Hepatocyte (in vitro differentiated cells): Measurements from ENCODE around the gene FBXO39.

Experiments used
- EZH2 ChIP-seq: fragments of 200-600 bp; sonication (generic); IDR thresholded peaks from 2 replicates; pipeline ENCODE4 v1.6.1; 2016; ENCODE audit warnings: antibody characterized with exemption, mild to moderate bottlenecking, borderline replicate concordance
- TF ChIP-seq, protein P1 (sequence below): fragments of 200-600 bp; sonication (generic); IDR thresholded peaks from 2 replicates; pipeline ENCODE4 v1.5.1; 2016; ENCODE audit warnings: antibody characterized with exemption, mild to moderate bottlenecking; ENCODE audit not compliant: poor library complexity

DNA sequence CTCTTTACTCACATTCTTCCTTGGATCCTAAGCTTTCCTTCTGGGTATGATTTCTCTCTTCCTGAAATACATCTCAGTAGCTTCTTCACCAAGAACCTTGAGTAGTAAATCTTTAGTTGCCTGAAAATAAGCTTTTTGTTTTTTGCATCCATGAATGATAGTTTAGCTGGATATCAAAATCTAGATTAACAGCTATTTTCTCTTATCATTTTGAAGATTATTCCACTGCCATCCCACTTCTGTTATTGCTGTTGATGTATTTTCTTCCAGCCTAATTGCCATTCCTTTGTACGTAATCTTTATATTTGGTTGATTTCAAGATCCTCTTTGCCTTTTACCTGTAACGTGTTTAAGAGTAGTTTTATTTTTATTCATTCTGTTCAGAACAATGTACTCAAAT is 7.6 kb upstream of the FBXO39 start:
- TF ChIP-seq, protein P1, sequence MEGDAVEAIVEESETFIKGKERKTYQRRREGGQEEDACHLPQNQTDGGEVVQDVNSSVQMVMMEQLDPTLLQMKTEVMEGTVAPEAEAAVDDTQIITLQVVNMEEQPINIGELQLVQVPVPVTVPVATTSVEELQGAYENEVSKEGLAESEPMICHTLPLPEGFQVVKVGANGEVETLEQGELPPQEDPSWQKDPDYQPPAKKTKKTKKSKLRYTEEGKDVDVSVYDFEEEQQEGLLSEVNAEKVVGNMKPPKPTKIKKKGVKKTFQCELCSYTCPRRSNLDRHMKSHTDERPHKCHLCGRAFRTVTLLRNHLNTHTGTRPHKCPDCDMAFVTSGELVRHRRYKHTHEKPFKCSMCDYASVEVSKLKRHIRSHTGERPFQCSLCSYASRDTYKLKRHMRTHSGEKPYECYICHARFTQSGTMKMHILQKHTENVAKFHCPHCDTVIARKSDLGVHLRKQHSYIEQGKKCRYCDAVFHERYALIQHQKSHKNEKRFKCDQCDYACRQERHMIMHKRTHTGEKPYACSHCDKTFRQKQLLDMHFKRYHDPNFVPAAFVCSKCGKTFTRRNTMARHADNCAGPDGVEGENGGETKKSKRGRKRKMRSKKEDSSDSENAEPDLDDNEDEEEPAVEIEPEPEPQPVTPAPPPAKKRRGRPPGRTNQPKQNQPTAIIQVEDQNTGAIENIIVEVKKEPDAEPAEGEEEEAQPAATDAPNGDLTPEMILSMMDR: no peak
- TF ChIP-seq EZH2: no peak
